OCI-LY3 (cell line): ENCODE results near the gene ABI3BP.

ENCODE experiments used
- H2AFZ ChIP-seq: fragments of 200-600, 300-600 bp; shearing (Covaris generic); 2 replicates; pipeline ENCODE4 v1.6.0; 2014; ENCODE audit warnings: antibody characterized with exemption, low read depth, low read length
- H3K27ac ChIP-seq: fragments of 200-600, 300-600 bp; sonication (generic); 2 replicates; pipeline ENCODE4 v1.5.1; 2014; ENCODE audit warnings: mild to moderate bottlenecking, low read length, moderate library complexity, mixed read lengths
- H3K27me3 ChIP-seq: fragments of 200-600, 300-600 bp; sonication (generic); 2 replicates; pipeline ENCODE4 v1.6.1; 2014; ENCODE audit warnings: low read depth, low read length, mixed read lengths
- H3K36me3 ChIP-seq: fragments of 200-600, 300-600 bp; sonication (generic); replicated peaks from 2 replicates; pipeline ENCODE3; 2014; ENCODE audit warnings: low read depth, low read length, mixed read lengths
- H3K4me1 ChIP-seq: fragments of 300-600, 200-600 bp; sonication (generic); 2 replicates; pipeline ENCODE4 v1.6.1; 2014; ENCODE audit warnings: low read length, mixed read lengths
- H3K4me2 ChIP-seq: fragments of 200-600, 300-600 bp; sonication (generic); 2 replicates; pipeline ENCODE4 v1.6.1; 2014; ENCODE audit warnings: low read length, mixed read lengths
- H3K4me3 ChIP-seq: fragments of 300-600, 200-600 bp; sonication (generic); 2 replicates; pipeline ENCODE4 v1.5.1; 2014; ENCODE audit warnings: antibody characterized with exemption, mild to moderate bottlenecking, low read length, moderate library complexity
- H3K79me2 ChIP-seq: fragments of 300-600, 200-600 bp; shearing (Covaris generic); 2 replicates; pipeline ENCODE4 v1.6.1; 2014; ENCODE audit warnings: mild to moderate bottlenecking, low read length, mixed read lengths
- H3K9ac ChIP-seq: fragments of 300-600, 200-600 bp; shearing (Covaris generic); 2 replicates; pipeline ENCODE4 v1.6.0; 2014; ENCODE audit warnings: mild to moderate bottlenecking, low read length, moderate library complexity
- H3K9me3 ChIP-seq: fragments of 200-600, 300-600 bp; shearing (Covaris generic); 2 replicates; pipeline ENCODE4 v1.6.1; 2014; ENCODE audit warnings: low read length, mixed read lengths; ENCODE audit not compliant: insufficient read depth
- H4K20me1 ChIP-seq: fragments of 200-600, 300-600 bp; sonication (generic); 2 replicates; pipeline ENCODE4 v1.6.1; 2016; ENCODE audit warnings: low read length, mixed read lengths; ENCODE audit not compliant: insufficient read depth
- CTCF ChIP-seq: fragments of 200-600, 300-600 bp; sonication (generic); IDR thresholded peaks from 2 replicates; pipeline ENCODE4 v1.5.1; 2014; ENCODE audit warnings: antibody characterized with exemption, low read length, low read depth
- EZH2phosphoT487 ChIP-seq: fragments of 200-600 bp; shearing (Covaris generic); IDR thresholded peaks from 2 replicates; pipeline ENCODE4 v1.6.1; 2018; ENCODE audit warnings: antibody characterized with exemption, mixed run types, low read depth

The ABI3BP gene

GRCh38 chr3:100775669-100776068, 217.6 kb downstream of the ABI3BP start:
- Histone ChIP-seq H3K4me3 (no peak overlapping the region), H3K9me3 (no peaks in the 10 kb centered on the region), H2AFZ (no peak overlapping the region), H3K27me3 (no peaks in the 10 kb centered on the region), H3K36me3 (no peaks in the 10 kb centered on the region), H3K9ac (no peak overlapping the region), H4K20me1 (no peaks in the 10 kb centered on the region), H3K4me1 (no peaks in the 10 kb centered on the region), H3K27ac (no peak overlapping the region), H3K79me2 (no peaks in the 10 kb centered on the region), H3K4me2 (no peak overlapping the region)
- TF ChIP-seq CTCF (no peak), EZH2phosphoT487 (no peak)

GRCh38 chr3:100775226-100775625, 218.0 kb downstream of the ABI3BP start:
- H3K79me2 ChIP-seq, result no peaks in the 10 kb centered on the region
- no peak overlapping the region for H3K4me2 ChIP-seq
- no peak overlapping the region for H3K9ac ChIP-seq
- no peak overlapping the region for H3K27ac ChIP-seq
- no peak for TF ChIP-seq CTCF
- TF ChIP-seq EZH2phosphoT487, result no peak
- H3K4me1 ChIP-seq, result no peaks in the 10 kb centered on the region
- H3K9me3 ChIP-seq, result no peaks in the 10 kb centered on the region
- H3K36me3 ChIP-seq, result no peaks in the 10 kb centered on the region
- H4K20me1 ChIP-seq, result no peaks in the 10 kb centered on the region
- no peak overlapping the region for H3K4me3 ChIP-seq
- no peaks in the 10 kb centered on the region for H3K27me3 ChIP-seq
- H2AFZ ChIP-seq, result no peak overlapping the region

GRCh38 chr3:100769693-100770092, 223.5 kb downstream of the ABI3BP start:
- no peaks in the 10 kb centered on the region for H3K79me2 ChIP-seq
- no peak overlapping the region for H2AFZ ChIP-seq

GRCh38 chr3:100766069-100766468, 227.2 kb downstream of the ABI3BP start:
- H3K27me3 ChIP-seq, result no peaks in the 10 kb centered on the region
- no peak overlapping the region for H3K9ac ChIP-seq
- TF ChIP-seq CTCF (no peak), EZH2phosphoT487 (no peak)
- no peaks in the 10 kb centered on the region for H3K9me3 ChIP-seq
- H2AFZ ChIP-seq, result no peak overlapping the region
- no peak overlapping the region for H3K4me3 ChIP-seq
- peaks cover 7% of the 10 kb centered on the region for H3K4me1 ChIP-seq
- no peak overlapping the region for H3K4me2 ChIP-seq
- no peaks in the 10 kb centered on the region for H4K20me1 ChIP-seq
- H3K36me3 ChIP-seq, result no peaks in the 10 kb centered on the region
- no peaks in the 10 kb centered on the region for H3K79me2 ChIP-seq
- H3K27ac ChIP-seq, result no peak overlapping the region

More at GRCh38 chr3:100769693-100770092, 223.5 kb downstream of the ABI3BP start:
- Histone ChIP-seq H3K27ac (no peak overlapping the region), H3K4me1 (no peaks in the 10 kb centered on the region), H3K9ac (no peak overlapping the region), H3K27me3 (no peaks in the 10 kb centered on the region), H3K9me3 (no peaks in the 10 kb centered on the region), H3K4me3 (no peak overlapping the region), H4K20me1 (no peaks in the 10 kb centered on the region), H3K4me2 (no peak overlapping the region), H3K36me3 (no peaks in the 10 kb centered on the region)
- TF ChIP-seq CTCF, result no peak
- no peak for TF ChIP-seq EZH2phosphoT487
